Sigmoid colon (tissue), 4 donors: Measurements from ENCODE around the gene FAM221A.

Source experiments
- CTCF ChIP-seq, 4 experiments: fragments of 450-650 bp in 3 of 4; fragments of 200-600 bp in 1 of 4; IDR thresholded peaks; one replicate each; pipeline ENCODE4 v1.5.1; 2016 to 2019; ENCODE audit warnings: antibody characterized with exemption in 4 of 4, mild to moderate bottlenecking in 3 of 4, moderate library complexity in 2 of 4
- EP300 ChIP-seq, 4 donors: sonication (generic); formaldehyde crosslinking; IDR thresholded peaks; one replicate each; pipeline ENCODE4 v1.6.1; 2017; ENCODE audit warnings: antibody characterized with exemption in 4 of 4
- POLR2A ChIP-seq, 2 donors: fragments of 450-650 bp; IDR thresholded peaks; one replicate each; pipeline ENCODE4 v1.6.1; 2016; ENCODE audit warnings: antibody characterized with exemption in 2 of 2, mild to moderate bottlenecking in 2 of 2, moderate library complexity in 2 of 2
- POLR2AphosphoS5 ChIP-seq, 4 donors: sonication (generic); formaldehyde crosslinking; IDR thresholded peaks; one replicate each; pipeline ENCODE4 v1.6.1; 2017; ENCODE audit warnings: antibody characterized with exemption in 4 of 4

GRCh38 chr7:23751852-23752251 lies 71.9 kb downstream of the FAM221A start:
- TF ChIP-seq CTCF (IDR thresholded peaks at IDR 0.05) = no peak
- TF ChIP-seq POLR2AphosphoS5 (IDR thresholded peaks at IDR 0.05) = no peak
- TF ChIP-seq POLR2A (IDR thresholded peaks at IDR 0.05) = no peak
- TF ChIP-seq EP300 (IDR thresholded peaks at IDR 0.05) = no peak
